Measurements from ENCODE around the gene TBC1D32.
"Not testable (repeated sequence)": the region's sequence is repeated elsewhere in the genome, so short reads cannot be mapped to it uniquely, and the experiment has no call there.

TBC1D32 gene

DNA sequence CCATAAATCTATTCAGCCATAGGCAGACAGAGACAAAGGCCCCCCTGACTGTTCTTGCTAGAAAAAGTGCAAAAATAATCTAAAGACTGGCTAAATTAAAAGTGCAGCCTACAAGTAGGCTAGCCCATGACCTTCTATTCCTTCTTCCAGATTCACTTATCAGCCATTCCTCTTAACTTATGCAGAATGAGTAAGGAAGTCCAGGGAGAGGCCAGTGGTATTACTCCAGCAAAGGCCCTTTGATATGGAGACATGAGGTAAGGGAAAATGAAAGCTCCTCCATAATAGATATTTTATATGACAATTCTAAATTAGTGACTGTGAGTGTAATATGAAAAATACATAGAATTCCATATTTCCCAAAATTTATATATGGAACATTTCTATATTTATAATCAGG lies 199.4 kb downstream of the TBC1D32 start:
- no peak for DNase-seq (ENCODE audit: low read depth)

DNA sequence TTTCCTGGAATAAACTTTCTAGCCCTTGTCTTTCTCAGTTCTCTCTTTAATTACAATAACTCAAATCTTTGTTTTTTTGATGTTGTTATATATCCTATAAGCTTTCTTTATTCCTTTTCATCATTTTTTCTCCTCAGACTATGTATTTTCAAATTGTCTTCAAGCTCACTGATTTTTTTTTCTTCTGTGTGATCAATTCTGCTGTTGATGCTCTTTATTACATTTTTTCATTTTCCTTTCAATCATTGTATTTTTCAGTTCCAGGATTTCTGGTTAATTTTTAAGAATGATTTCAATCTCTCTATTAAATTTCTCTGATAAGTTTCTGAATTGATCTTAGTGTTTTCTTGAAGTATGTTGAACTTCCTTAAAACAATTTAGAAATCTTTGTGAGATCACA lies 209.7 kb downstream of the TBC1D32 start:
- DNase-seq (ENCODE audit: low read depth) = no peak

DNA sequence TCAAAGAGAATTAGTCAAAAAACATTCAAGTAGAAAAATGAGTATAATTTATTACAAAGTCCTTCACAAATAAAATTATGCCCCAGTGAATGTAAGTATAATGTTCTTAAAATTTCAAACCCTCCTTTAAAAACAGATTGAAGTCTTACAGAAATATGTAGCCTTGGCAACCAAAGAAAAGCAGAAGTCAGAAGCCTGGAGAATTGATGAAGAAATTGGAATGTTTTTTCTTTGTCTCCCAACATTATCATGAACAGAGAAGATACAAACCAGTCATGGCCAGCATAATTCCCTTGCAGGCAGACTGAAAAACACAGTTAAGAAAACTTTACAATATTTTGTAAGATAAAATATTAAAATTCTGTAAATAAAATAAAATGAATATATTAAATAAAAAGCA lies 221.9 kb downstream of the TBC1D32 start:
- no peak for DNase-seq (ENCODE audit: low read depth)

DNA sequence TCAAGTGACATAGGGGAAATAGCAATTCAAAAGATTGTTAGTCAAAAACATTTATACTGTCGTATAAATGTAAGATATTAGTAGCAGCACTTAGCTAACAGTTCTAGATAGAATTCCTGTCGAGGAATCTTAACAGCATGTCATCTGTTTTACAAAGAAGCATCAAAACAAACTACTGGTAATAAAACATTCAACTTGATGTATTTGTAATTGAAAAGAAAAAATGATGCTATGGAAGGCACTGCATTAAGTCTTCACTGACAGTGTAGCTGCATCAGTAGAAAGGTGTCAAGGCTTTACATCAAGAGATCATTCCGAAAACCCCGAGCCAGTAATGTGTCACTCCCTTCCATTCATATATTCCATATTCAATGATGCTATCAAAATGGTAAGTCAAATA lies 223.5 kb downstream of the TBC1D32 start:
- DNase-seq (ENCODE audit: low read depth) = no peak

DNA sequence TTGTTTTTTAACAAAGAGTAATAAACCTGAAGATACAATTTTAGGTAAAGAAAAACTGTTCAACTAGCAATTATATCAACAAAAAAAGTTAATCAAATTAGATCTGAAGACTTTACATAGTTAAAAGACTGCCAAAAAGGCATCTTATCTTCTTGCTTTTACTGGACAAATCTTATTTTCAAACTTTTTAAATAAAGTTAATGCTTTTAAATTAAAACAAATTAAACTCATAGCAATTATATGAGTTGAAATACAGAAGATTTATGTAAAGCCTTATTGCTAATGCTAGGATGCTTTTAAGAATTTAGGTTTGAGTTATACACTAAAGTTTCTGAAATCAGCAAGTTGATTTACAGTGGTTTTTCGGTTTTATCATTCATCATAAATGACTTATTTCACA lies 227.3 kb downstream of the TBC1D32 start:
- no peak for DNase-seq (ENCODE audit: low read depth)

DNA sequence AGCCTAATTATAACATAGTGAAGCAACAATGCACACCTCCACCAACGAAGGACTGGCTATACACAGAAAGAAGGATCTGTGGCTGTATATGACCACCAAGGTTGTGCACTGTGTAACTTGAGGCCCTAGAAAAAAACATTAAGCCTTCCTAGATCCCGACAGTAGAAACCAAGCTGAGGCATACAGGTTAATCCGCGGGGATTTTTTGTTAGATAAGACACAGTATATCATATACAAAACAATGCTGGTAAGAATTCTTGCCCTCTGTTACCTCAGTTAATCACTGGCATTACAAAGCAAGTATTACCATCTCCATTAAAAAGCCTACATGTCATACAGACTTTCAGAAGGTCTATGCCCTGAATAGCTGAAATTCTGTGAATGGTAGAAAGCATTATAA lies 228.8 kb downstream of the TBC1D32 start:
- no peak for DNase-seq (ENCODE audit: low read depth)

DNA sequence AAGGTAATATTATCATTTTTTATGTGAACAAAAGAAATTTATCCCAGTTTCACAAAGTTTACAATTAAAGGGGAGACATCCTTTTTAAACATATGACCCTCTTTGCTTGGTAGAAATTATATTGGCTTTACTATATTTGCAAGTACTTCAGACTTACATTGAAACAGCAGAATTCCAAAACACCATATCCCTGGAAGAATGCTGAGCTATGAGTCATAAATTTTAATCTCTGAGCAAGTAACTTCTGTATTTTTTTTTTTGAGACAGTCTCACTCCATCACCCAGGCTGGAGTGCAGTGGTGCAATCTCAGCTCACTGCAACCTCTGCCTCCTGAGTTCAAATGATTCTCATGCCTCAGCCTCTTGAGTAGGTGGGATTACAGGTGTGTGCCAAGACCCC lies 240.4 kb downstream of the TBC1D32 start:
- DNase-seq (ENCODE audit: low read depth) = no peak

DNA sequence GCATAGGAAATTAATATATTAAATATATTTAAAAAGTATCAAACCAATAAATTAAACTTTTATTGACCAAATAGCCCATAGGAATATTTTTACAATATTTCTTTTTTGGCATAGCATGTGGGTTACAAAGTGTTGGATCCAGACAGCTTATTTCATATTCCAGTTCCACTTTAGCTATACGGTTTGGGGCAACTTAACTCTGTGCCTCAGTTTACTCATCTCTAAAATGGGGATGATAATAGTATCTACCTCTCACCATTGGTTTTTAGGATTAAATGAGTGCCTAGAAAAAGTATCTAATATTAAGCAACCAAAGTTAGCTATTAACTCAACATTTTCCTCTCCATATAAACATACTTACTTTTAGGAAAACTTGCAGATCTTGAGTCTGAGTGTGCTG lies 243.8 kb downstream of the TBC1D32 start:
- DNase-seq (ENCODE audit: low read depth) = no peak

DNA sequence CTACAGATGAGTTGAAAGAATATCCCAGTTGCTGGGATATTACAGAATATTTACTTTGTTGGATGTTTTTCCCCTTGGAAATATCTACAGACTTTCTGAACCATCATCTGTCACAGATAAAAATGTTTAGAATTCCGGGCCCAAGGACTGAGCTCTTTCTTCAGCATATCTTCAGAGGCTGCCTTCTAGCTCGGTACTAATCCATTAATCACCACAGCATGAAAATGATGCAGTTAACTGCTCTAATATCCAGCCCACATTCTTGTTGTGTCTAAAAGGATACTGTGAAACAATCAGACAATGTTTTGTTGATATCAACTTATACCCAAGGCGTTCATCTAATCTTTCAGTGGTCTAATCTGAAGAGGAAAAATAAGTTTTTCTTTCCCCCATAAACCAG lies 247.4 kb downstream of the TBC1D32 start:
- no peak for DNase-seq (ENCODE audit: low read depth)

DNA sequence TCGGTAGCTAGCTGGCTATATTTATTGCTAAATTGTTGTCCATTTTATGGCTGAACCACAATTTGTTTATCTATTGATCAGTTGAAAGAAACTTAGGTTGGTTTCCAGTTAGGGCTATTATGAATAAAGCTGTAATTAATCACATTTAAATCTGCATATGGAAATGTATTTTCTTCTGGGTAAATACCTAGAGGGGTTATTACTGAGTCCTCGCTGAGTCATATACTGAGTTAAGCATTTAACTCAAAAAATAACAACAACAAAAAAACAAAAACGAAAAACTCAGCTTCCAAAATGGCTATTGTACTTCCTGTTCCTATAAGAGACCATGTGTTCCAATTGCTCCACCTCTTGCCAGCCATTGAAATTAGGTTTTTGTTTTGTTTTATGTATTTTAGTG lies 258.2 kb downstream of the TBC1D32 start:
- no peak for DNase-seq (ENCODE audit: low read depth)

DNA sequence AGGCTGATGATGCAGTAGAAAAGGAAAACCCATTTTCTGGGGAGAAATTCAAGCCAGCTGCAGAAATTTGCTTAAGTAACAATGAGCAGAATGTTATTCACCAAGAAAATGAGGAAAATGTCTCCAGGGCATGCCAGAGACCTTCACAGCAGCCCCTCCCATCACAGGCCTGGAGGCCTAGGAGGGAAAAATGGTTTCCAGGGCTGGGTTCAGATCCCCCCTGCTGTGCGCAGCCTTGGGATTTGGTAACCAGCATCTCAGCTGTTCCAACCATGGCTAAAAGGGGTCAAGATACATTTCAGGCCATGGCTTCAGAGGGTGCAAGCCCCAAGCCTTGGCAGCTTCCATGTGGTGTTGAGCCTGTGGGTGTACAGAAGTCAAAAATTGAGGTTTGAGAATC lies 265.5 kb downstream of the TBC1D32 start:
- not testable (repeated sequence) for DNase-seq (ENCODE audit: low read depth)

DNA sequence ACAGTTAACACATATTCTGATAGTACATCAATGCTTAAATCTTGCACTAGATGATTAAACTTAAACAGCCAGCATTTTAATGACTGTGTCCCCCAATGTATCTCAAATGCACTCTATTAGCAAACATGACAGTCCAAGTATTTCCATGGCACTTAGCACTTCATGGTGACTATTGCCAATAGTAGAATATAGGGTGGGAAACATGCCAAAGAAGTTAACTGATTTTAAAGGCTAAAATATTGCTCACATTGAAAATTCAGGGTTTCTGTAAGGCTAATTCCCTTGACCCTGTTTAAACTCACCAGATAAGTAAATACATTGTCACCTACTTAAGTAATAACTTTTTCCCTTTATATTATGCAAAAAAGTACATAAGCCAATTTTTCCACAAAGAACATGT lies 266.9 kb downstream of the TBC1D32 start:
- no peak for DNase-seq (ENCODE audit: low read depth)

DNA sequence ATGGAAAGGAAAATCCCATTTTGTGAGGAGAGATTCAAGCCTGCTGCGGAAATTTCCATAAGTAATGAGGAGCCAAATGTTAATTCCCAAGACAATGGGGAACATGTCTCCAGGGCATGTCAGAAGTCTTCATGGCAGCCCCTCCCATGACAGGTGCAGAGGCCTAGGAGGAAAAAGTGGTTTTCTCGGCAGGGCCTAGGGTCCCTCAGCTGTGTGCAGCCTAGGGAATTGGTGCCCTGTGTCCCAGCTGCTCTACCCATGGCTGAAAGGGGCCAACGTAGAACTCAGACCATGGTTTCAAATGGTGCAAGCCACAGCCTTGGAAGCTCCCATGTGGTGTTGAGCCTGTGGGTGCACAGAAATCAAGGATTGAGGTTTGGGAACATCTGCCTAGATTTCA lies 269.9 kb downstream of the TBC1D32 start:
- DNase-seq (ENCODE audit: low read depth) = no peak

DNA sequence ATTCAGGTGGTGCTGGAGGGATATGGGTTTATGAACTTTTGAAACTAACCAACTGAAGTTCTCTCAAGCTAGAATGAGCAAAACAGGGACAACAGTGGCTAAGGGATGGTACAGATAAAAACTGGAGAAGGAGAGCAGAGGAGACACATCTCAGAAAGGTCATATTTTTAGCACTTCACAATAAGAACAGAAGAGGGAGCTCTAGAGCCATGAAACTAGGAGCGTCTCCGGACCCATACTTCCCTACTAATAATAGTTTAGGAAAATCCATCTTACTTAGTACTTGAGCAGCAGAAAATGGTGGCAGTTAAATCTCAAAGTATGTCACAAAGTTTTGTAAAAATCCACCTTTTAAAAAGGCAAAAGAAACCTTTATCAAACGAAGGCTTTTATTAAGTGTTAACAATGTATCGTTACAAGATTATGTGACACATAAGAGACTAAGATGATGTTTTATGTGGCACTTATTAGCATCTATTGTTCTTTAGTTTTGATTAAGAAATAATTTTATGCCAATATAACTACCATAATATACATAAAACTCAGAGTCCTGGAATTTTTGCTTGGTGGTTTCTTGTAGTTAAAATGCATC lies 278.6 kb downstream of the TBC1D32 start:
- DNase-seq (ENCODE audit: low read depth) = no peak

DNA sequence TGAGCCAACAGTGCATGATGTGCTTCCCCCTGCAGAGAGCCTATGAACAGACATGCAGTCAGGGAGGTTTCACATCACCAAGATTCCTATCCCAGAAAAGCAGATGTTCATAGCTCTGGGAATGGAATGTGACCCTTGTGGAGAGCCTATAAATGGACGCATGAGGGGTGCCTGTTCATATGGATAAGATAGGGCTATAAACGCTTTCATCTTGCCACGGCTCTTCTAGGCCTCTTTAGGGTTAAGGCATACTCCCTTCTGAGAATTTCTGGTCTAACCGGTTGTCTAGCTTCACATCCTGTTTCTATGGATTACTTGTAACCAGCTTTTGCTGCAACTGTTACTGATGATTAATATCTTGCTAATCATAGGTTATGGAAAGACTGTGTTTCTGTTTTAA lies 285.7 kb downstream of the TBC1D32 start:
- DNase-seq (ENCODE audit: low read depth) = not testable (repeated sequence)

DNA sequence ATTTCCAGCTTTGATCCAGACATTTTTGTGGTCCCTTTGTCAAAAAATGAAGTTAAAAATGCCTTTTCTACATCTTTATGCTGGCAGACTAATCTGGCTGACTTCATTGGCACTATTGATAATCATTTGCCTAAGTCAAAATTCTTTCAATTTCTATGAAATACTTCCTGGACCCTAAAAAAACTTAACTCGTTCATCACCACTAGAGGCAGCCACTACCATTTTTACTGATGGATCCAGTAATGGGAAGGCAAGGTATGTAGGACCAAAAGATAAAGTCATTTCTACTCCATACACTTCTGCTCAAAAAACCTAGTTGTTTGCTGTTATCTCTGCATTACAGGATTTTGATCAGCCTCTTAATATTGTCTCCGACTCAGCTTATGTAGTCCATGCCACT lies 289.4 kb downstream of the TBC1D32 start:
- not testable (repeated sequence) for DNase-seq (ENCODE audit: low read depth)

DNA sequence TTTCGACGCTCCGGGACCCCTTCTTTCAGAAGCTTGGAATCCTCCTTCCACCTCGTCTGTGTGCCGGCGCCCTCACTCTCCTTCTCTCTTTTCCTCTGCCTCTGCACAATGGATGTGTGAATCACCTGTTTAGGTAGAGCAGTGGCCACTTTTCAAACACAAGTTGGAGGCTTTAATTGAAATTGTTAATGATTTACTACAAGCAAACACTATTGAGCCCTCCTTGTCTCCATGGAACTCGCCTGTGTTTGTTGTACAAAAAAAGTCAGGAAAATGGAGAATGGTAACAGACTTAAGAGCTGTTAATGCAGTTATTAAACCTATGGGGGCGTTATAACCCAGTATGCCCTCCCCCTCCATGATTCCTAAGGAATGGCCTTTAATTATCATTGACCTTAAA lies 290.6 kb downstream of the TBC1D32 start:
- not testable (repeated sequence) for DNase-seq (ENCODE audit: low read depth)

DNA sequence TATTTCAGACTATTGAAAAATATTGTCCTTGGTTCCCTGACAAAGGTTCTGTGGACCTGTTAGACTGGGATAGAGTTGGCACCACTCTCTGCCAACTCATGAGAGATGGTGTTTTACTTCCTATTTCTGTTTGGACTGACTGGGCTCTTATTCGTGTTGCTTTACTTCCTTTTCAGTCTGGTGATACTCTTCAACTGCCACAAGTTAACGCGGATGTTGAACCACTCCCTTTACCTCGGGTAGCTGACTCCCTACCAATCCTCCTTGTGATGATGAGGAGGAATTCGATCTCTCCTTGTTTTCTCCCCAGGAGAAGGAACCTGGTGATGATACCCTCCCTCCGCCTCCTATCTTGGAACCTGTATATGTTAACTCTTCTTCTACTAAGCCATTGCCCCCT lies 291.1 kb downstream of the TBC1D32 start:
- not testable (repeated sequence) for DNase-seq (ENCODE audit: low read depth)

DNA sequence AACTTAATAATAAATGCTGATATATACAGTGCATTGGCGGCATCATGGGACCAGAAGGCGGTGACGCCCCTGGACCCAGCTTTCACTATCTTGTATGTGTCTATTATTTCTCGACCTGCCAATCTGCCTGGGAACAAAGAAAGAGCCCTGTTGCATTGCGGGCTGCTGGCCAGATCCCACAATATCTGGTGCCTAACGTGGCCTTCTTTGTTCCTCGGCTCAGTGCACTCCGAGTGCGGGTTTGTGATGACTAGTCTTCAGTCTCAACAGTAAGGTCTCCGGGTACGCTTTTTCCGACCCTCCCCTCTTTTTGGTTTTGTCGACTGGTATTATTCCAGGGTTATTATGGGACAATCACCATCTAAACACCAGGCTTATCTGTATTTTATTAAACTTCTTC lies 291.5 kb downstream of the TBC1D32 start:
- no peak for DNase-seq (ENCODE audit: low read depth)

DNA sequence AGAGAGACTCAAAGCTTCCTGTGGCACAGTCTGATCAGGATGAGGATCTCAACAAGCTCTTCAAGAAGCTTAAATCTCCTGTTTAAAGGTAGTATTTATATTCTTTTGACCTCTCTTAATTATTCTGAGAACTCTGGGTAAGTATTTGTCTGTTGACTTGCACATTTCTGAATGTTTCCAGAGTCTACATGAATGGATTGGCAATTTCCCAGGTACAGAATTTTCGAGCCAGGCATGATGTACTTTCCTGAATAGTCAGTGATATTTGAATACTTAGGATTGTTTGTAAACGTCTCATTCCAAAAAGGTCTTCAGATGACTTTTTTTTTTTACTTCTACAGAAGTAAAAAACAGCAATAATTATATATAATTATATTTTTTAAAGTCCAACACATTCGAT lies 293.4 kb downstream of the TBC1D32 start:
- no peak for DNase-seq (ENCODE audit: low read depth)

DNA sequence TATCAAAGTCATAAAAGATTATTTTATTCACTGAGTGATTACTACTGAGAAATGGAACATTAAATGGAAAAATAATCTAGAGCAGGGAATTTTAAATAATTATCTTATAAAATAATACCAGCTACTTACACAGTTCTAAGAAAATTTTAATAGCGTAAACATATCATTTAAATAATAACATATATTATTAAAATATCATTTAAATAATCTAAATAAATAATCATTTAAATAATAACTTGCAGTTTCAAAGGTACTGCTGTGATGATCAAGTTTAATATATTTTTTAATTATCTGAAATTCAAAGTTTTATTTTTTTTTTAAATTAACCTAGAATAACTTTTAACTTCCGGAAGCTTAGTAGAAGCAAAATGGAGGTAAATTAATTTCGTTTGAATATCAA lies 301.2 kb downstream of the TBC1D32 start:
- no peak for DNase-seq (ENCODE audit: low read depth)

DNA sequence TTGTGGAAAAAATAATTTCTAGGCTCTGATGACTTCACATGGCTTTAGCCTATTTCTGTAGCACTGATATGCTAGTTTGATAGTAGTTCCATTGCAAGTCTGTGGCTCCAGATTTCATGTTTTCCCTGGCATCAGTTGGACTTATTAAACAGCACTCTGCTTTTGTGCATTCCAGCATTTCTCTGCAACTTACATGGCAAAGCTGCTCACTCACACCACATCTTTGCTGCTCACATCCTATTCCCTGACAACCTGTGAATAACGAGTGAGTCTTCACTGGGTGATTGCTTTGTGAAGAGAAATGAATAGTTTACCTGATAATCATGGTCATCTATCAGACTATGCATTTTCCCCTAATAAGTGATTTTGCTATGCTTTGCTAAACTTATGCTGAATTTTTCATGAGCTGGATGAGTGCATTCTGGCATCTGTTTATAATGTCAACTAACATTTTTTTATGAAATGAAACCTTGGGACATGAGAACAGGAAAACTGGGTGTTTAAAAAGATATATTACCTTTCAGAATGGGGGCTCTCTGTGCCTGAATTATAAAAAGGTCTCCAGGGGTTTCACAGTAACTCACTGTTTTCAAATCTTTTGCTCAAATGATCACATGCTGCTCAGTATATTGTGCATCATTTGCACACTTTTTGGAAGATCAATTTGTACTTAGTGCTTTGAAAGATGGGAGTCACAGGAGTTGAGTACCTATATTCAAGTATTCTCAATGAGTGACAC lies 301.8 kb downstream of the TBC1D32 start:
- DNase-seq (ENCODE audit: low read depth) = no peak
